Gastroesophageal sphincter (tissue), 3 donors: ENCODE data around the gene PGM1.
A peak's percentile ranks its signal among the peaks of the same experiment; 100 is the strongest.

Source experiments
- POLR2A ChIP-seq, 2 donors: fragments of 450-650 bp; IDR thresholded peaks; one replicate each; pipeline ENCODE4 v1.6.1; 2017; ENCODE audit warnings: antibody characterized with exemption in 2 of 2, mild to moderate bottlenecking in 2 of 2, moderate library complexity in 1 of 2
- POLR2AphosphoS5 ChIP-seq: sonication (generic); formaldehyde crosslinking; IDR thresholded peaks from one replicate; pipeline ENCODE4 v1.6.1; 2017; ENCODE audit warnings: antibody characterized with exemption
- TF ChIP-seq, protein P1 (sequence below), 4 experiments: fragments of 200-600 bp in 2 of 4; fragments of 450-650 bp in 2 of 4; sonication (generic) in 1 of 4; IDR thresholded peaks; one replicate each; pipeline ENCODE4 v1.5.1; 2017 to 2019; ENCODE audit warnings: antibody characterized with exemption in 4 of 4, mild to moderate bottlenecking in 2 of 4, moderate library complexity in 2 of 4

DNA sequence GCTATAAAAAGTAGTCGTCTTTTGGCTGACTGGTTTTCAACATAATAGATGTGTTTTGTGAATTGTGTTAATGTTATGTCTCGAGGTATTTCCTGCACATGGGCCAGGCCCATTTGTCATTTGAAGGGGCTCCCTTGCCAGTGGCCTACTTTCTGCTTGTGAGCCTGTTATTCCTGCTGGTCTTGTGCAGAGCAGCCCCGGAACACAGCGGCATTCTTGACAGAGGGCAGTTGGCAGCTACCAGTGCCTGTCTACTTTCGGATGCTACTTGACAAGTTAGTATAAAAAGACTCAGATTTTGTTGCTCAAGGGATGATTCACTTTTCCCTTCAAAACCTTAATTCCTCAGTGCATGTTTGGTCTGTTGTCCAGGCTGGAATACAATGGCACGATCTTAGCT, 28.5 kb downstream of the PGM1 start:
- TF ChIP-seq, protein P1, sequence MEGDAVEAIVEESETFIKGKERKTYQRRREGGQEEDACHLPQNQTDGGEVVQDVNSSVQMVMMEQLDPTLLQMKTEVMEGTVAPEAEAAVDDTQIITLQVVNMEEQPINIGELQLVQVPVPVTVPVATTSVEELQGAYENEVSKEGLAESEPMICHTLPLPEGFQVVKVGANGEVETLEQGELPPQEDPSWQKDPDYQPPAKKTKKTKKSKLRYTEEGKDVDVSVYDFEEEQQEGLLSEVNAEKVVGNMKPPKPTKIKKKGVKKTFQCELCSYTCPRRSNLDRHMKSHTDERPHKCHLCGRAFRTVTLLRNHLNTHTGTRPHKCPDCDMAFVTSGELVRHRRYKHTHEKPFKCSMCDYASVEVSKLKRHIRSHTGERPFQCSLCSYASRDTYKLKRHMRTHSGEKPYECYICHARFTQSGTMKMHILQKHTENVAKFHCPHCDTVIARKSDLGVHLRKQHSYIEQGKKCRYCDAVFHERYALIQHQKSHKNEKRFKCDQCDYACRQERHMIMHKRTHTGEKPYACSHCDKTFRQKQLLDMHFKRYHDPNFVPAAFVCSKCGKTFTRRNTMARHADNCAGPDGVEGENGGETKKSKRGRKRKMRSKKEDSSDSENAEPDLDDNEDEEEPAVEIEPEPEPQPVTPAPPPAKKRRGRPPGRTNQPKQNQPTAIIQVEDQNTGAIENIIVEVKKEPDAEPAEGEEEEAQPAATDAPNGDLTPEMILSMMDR (IDR thresholded peaks at IDR 0.05) = no peak
- TF ChIP-seq POLR2AphosphoS5 (peak; percentile 88), POLR2A (IDR thresholded peaks at IDR 0.05) (no peak)
